ENCODE measurements around the gene MAPK14.

DNA sequence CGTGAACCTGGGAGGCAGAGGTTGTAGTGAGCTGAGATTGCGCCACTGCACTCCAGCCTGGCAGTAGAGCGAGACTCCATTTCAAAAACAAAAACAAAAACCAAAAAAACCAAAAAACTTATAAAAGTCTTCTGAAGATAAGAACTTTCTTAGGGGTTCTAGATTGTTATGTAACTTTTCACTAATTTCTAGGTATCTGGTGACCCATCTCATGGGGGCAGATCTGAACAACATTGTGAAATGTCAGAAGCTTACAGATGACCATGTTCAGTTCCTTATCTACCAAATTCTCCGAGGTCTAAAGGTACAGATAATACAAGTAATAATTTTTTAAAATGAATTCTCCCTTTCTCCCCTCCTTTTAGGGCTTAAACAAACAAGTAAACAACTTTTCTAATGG, 45.1 kb downstream of the MAPK14 start:
- TF ChIP-seq, protein P1, sequence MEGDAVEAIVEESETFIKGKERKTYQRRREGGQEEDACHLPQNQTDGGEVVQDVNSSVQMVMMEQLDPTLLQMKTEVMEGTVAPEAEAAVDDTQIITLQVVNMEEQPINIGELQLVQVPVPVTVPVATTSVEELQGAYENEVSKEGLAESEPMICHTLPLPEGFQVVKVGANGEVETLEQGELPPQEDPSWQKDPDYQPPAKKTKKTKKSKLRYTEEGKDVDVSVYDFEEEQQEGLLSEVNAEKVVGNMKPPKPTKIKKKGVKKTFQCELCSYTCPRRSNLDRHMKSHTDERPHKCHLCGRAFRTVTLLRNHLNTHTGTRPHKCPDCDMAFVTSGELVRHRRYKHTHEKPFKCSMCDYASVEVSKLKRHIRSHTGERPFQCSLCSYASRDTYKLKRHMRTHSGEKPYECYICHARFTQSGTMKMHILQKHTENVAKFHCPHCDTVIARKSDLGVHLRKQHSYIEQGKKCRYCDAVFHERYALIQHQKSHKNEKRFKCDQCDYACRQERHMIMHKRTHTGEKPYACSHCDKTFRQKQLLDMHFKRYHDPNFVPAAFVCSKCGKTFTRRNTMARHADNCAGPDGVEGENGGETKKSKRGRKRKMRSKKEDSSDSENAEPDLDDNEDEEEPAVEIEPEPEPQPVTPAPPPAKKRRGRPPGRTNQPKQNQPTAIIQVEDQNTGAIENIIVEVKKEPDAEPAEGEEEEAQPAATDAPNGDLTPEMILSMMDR (IDR thresholded peaks at IDR 0.05) = no peak
- TF ChIP-seq POLR2A (IDR thresholded peaks at IDR 0.05) = no peak
